PC-3 (cell line): ENCODE results near the gene IL4I1. TPM values are rescaled to one million over a fixed set of nuclear protein-coding genes. Genes with fewer than 3 reads are reported as not detected.

ENCODE experiments used
- ATAC-seq: fragments of 200-7000 bp; cut with Tn5 transposase; 2 replicates; pipeline ENCODE4 v1.9.1; 2020; ENCODE audit warnings: mild to moderate bottlenecking, moderate library complexity
- BruUV-seq: library from RNA; stranded (reverse); fragments of 400-500 nt; replicated peaks from 2 replicates; lab custom pipeline; 2021; lab: Mats Ljungman, UMichigan
- CTCF ChIA-PET: fragments of 300-600 bp; sonication (Branson Sonifier 250); formaldehyde crosslinking; loops from one replicate; lab custom pipeline; 2022; ENCODE audit warnings: antibody characterized with exemption; lab: Charles Lee
- POLR2A ChIA-PET: fragments of 300-600 bp; sonication (Branson Sonifier 250); formaldehyde crosslinking; loops from one replicate; lab custom pipeline; 2022; ENCODE audit warnings: antibody characterized with exemption; ENCODE audit not compliant: unreplicated experiment; lab: Charles Lee
- DNase-seq: peaks from one replicate; pipeline ENCODE4 v3.0.0-alpha.2; 2015
- H2AFZ ChIP-seq: fragments of 300-600 bp; sonication (generic); 2 replicates; pipeline ENCODE4 v1.6.0; 2016; ENCODE audit warnings: antibody characterized with exemption, low read length
- H3F3A ChIP-seq: fragments of 300-600 bp; sonication (generic); one replicate; pipeline ENCODE4 v1.6.0; 2017; ENCODE audit warnings: antibody characterized with exemption, low read length, control low read depth, mild to moderate bottlenecking; ENCODE audit not compliant: unreplicated experiment
- H3K27ac ChIP-seq: fragments of 300-600 bp; sonication (generic); 2 replicates; pipeline ENCODE4 v1.5.1; 2016; ENCODE audit warnings: mild to moderate bottlenecking, low read length
- H3K27me3 ChIP-seq: fragments of 300-600 bp; sonication (generic); 2 replicates; pipeline ENCODE4 v1.6.1; 2016; ENCODE audit warnings: low read length, mixed read lengths
- H3K36me3 ChIP-seq: fragments of 300-600 bp; sonication (generic); 2 replicates; pipeline ENCODE4 v1.6.1; 2016; ENCODE audit warnings: low read depth, mixed run types, low read length, mixed read lengths
- H3K4me1 ChIP-seq: fragments of 300-600 bp; sonication (generic); 2 replicates; pipeline ENCODE4 v1.5.1; 2016; ENCODE audit warnings: low read length; ENCODE audit not compliant: insufficient read depth
- H3K4me2 ChIP-seq: fragments of 300-600 bp; sonication (generic); 2 replicates; pipeline ENCODE4 v1.6.0; 2016; ENCODE audit warnings: low read length
- H3K4me3 ChIP-seq: fragments of 300-600 bp; sonication (generic); 2 replicates; pipeline ENCODE4 v1.5.1; 2016; ENCODE audit warnings: mild to moderate bottlenecking, low read length, mixed read lengths
- H3K79me2 ChIP-seq: fragments of 300-600 bp; sonication (generic); 2 replicates; pipeline ENCODE4 v1.6.1; 2017; ENCODE audit warnings: low read length, mixed read lengths
- H3K9ac ChIP-seq: fragments of 300-600 bp; sonication (generic); 2 replicates; pipeline ENCODE4 v1.6.0; 2016; ENCODE audit warnings: mild to moderate bottlenecking, low read length
- H3K9me2 ChIP-seq: fragments of 300-600 bp; sonication (generic); replicated peaks from 2 replicates; pipeline ENCODE4 v1.6.1; 2016; ENCODE audit warnings: mixed run types, low read length, mixed read lengths
- H3K9me3 ChIP-seq: fragments of 300-600 bp; sonication (generic); 2 replicates; pipeline ENCODE4 v1.6.1; 2016; ENCODE audit warnings: low read length, mixed read lengths
- H4K20me1 ChIP-seq: fragments of 300-600 bp; sonication (generic); 2 replicates; pipeline ENCODE4 v1.6.1; 2016; ENCODE audit warnings: low read length, mixed read lengths
- EZH2 ChIP-seq: fragments of 300-600 bp; sonication (generic); IDR thresholded peaks from one replicate; pipeline ENCODE4 v1.6.1; 2017; ENCODE audit warnings: antibody characterized with exemption, mild to moderate bottlenecking, low read length; ENCODE audit not compliant: unreplicated experiment
- EZH2phosphoT487 ChIP-seq: fragments of 300-600 bp; sonication (generic); IDR thresholded peaks from 2 replicates; pipeline ENCODE4 v1.6.1; 2018; ENCODE audit warnings: mild to moderate bottlenecking, antibody characterized with exemption, low read length, borderline replicate concordance
- intact Hi-C: fragments of 100-400 bp; cut with micrococcal nuclease; formaldehyde crosslinking; loops from 2 replicates; pipeline ENCODE4 v1.9.0; 2023
- total RNA-seq: library from RNA; depleted of rRNA; stranded (reverse); fragments of >200 nt; gene quantifications from 2 replicates; pipeline ENCODE4 v1.2.3, GENCODE V29; 2014
- TF ChIP-seq, protein P1 (sequence below): fragments of 300-600 bp; sonication (generic); conservative IDR thresholded peaks from 2 replicates; pipeline ENCODE4 v1.5.1; 2017; ENCODE audit warnings: antibody characterized with exemption, low read depth, mild to moderate bottlenecking, low read length

The IL4I1 gene
- total RNA-seq, 1 experiment from 2014 or later = 2.2 TPM

GRCh38 chr19:49848938-49849337, 47.7 kb downstream of the IL4I1 start:
- Histone ChIP-seq H3K79me2 (peaks cover 35% of the 10 kb centered on the region), H3K4me1 (peaks cover 37% of the 10 kb centered on the region), H3K36me3 (no peaks in the 10 kb centered on the region), H3K27ac (peak overlapping the region; percentile 66), H3K27me3 (no peaks in the 10 kb centered on the region), H3K4me2 (peak overlapping the region; percentile 68), H3F3A (no peaks in the 10 kb centered on the region), H3K9me2 (no peaks in the 10 kb centered on the region), H3K9ac (no peak overlapping the region; the same call in 1 of the 2 replicates), H3K9me3 (no peaks in the 10 kb centered on the region), H3K4me3 (no peak overlapping the region), H2AFZ (no peak overlapping the region), H4K20me1 (peaks cover 17% of the 10 kb centered on the region; the same call in 1 of the 2 replicates)
- CTCF ChIA-PET = no interaction called here
- intact Hi-C loops = loop anchor here (5.0 kb wide), 1 partner anchor 97 kb away; no protein-coding TSS in a partner anchor
- no TSS peak for BruUV-seq
- ATAC-seq (no peak), DNase-seq (peak; percentile 30)
- TF ChIP-seq EZH2 (no peak), EZH2phosphoT487 (no peak)
- TF ChIP-seq, protein P1, sequence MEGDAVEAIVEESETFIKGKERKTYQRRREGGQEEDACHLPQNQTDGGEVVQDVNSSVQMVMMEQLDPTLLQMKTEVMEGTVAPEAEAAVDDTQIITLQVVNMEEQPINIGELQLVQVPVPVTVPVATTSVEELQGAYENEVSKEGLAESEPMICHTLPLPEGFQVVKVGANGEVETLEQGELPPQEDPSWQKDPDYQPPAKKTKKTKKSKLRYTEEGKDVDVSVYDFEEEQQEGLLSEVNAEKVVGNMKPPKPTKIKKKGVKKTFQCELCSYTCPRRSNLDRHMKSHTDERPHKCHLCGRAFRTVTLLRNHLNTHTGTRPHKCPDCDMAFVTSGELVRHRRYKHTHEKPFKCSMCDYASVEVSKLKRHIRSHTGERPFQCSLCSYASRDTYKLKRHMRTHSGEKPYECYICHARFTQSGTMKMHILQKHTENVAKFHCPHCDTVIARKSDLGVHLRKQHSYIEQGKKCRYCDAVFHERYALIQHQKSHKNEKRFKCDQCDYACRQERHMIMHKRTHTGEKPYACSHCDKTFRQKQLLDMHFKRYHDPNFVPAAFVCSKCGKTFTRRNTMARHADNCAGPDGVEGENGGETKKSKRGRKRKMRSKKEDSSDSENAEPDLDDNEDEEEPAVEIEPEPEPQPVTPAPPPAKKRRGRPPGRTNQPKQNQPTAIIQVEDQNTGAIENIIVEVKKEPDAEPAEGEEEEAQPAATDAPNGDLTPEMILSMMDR = no peak
- POLR2A ChIA-PET = no interaction called here

- H2AFZ ChIP-seq = no peak overlapping the region
- peak overlapping the region; percentile 68 for H3K4me2 ChIP-seq
- peaks cover 35% of the 10 kb centered on the region for H3K4me1 ChIP-seq
- no TSS peak for BruUV-seq
- H3K27ac ChIP-seq = peak overlapping the region; percentile 66
- ChIA-PET POLR2A (interaction anchor here (0.7 to 0.9 kb wide), 3 partner anchors 21 to 605 kb away, joined by 3 to 8 read pairs (median 3); no protein-coding TSS in a partner anchor), CTCF (interaction anchor here (0.6 to 0.7 kb wide), 3 partner anchors 60 to 173 kb away, joined by 4 to 5 read pairs (median 5); partner anchors contain the start of gene AP2A1)
- peak; percentile 95 for DNase-seq
- H3F3A ChIP-seq = no peaks in the 10 kb centered on the region
- peak; percentile 31 for ATAC-seq
- H4K20me1 ChIP-seq = peaks cover 11% of the 10 kb centered on the region; the same call in 1 of the 2 replicates
- TF ChIP-seq EZH2phosphoT487 (no peak), EZH2 (no peak)
- TF ChIP-seq, protein P1 = no peak
- H3K9me2 ChIP-seq = no peaks in the 10 kb centered on the region
- no peaks in the 10 kb centered on the region for H3K9me3 ChIP-seq
- H3K79me2 ChIP-seq = peaks cover 26% of the 10 kb centered on the region
- H3K36me3 ChIP-seq = no peaks in the 10 kb centered on the region
- intact Hi-C loops = loop anchor here (5.0 kb wide), 1 partner anchor 96 kb away; no protein-coding TSS in a partner anchor
- no peak overlapping the region; the same call in 1 of the 2 replicates for H3K9ac ChIP-seq
- no peaks in the 10 kb centered on the region for H3K27me3 ChIP-seq
- peak overlapping the region; percentile 9; the same call in 1 of the 2 replicates for H3K4me3 ChIP-seq
Observed at GRCh38 chr19:49847731-49848696, 48.7 kb downstream of the IL4I1 start.
